Lung (tissue), 12 donors: Measurements from ENCODE around the gene ZC3H7A. TPM values are rescaled to one million over a fixed set of nuclear protein-coding genes. Genes with fewer than 3 reads are reported as not detected.

Experiments
- ATAC-seq: fragments of 200-7000 bp; cut with Tn5 transposase; one replicate; pipeline ENCODE4 v1.9.1; 2020; ENCODE audit warnings: moderate number of reproducible peaks; ENCODE audit not compliant: insufficient read depth, low FRiP score
- DNase-seq, 3 donors: peaks; one replicate each; pipeline ENCODE4 v3.0.0-alpha.2; 2013 to 2017
- H3K27ac ChIP-seq, 2 donors: one replicate each; pipeline ENCODE4 v1.5.1; 2013; ENCODE audit warnings: mild to moderate bottlenecking in 2 of 2, moderate library complexity in 2 of 2, control low read depth in 1 of 2, inconsistent platforms in 1 of 2, low read depth in 1 of 2, low read length in 1 of 2
- H3K27me3 ChIP-seq, 3 donors: one replicate each; pipeline ENCODE4 v1.5.1; 2013; ENCODE audit warnings: low read length in 2 of 3; ENCODE audit not compliant: control insufficient read depth in 3 of 3, insufficient read depth in 3 of 3
- H3K36me3 ChIP-seq, 4 donors: one replicate each; pipeline ENCODE4 v1.5.1; 2013; ENCODE audit warnings: low read length in 4 of 4, mild to moderate bottlenecking in 1 of 4, moderate library complexity in 1 of 4; ENCODE audit not compliant: control insufficient read depth in 4 of 4, insufficient read depth in 4 of 4
- H3K4me1 ChIP-seq, 5 donors: one replicate each; pipeline ENCODE4 v1.5.1; 2013; ENCODE audit warnings: low read length in 5 of 5, mild to moderate bottlenecking in 2 of 5, moderate library complexity in 1 of 5; ENCODE audit not compliant: control insufficient read depth in 5 of 5, insufficient read depth in 5 of 5
- H3K4me3 ChIP-seq: one replicate; pipeline ENCODE4 v1.5.1; 2013; ENCODE audit warnings: mild to moderate bottlenecking, control low read depth, moderate library complexity
- H3K9ac ChIP-seq, 2 donors: one replicate each; pipeline ENCODE4 v1.5.1; 2013; ENCODE audit warnings: low read length in 2 of 2, control low read depth in 1 of 2; ENCODE audit not compliant: insufficient read depth in 1 of 2
- H3K9me3 ChIP-seq, 4 donors: one replicate each; pipeline ENCODE4 v1.5.1; 2013; ENCODE audit warnings: low read length in 3 of 4, mild to moderate bottlenecking in 1 of 4, moderate library complexity in 1 of 4; ENCODE audit not compliant: control insufficient read depth in 4 of 4, insufficient read depth in 3 of 4
- CTCF ChIP-seq: IDR thresholded peaks from 2 replicates; pipeline ENCODE4 v1.5.1; 2012; ENCODE audit warnings: mild to moderate bottlenecking; ENCODE audit errors: control extremely low read depth, extremely low read depth
- WGBS, 2 donors: extraction: QIAGEN DNeasy Blood & Tissue Kit; methylation state at CpG; one replicate each; pipeline ENCODE4 v1.1.7; 2013; 5-methylcytosine and 5-hydroxymethylcytosine counted together
- polyA plus RNA-seq, 2 donors: library from polyadenylated mRNA; stranded (reverse); fragments of 200-250 nt; gene quantifications; one replicate each; pipeline ENCODE4 v1.2.1, GENCODE V29; 2013
- total RNA-seq, 2 donors: library from RNA; depleted of rRNA in 1 of 2; stranded (reverse); fragments of >200 nt in 1 of 2; gene quantifications; one replicate each; pipeline ENCODE4 v1.2.1, GENCODE V29; 2014 to 2021
- donor health status: control.
- donor health status: control.
- donor health status: Bipolar disorder and iron deficiency.
- donor health status: healthy.
- donor health status: DM: yes; HTN: yes; CAD: no.

ZC3H7A gene
- total and polyA plus RNA-seq, 4 donors: 22.1 to 127 (median 36.2) TPM

- 90 to 92% methylated on average over 15 of the region's 15 CpGs for WGBS, 2 donors
- Histone ChIP-seq H3K4me1 (peaks cover 3 to 19% (median 13%) of the 10 kb centered on the region in 5 donors), H3K4me3 (no peak overlapping the region), H3K27me3 (no peaks in the 10 kb centered on the region), H3K27ac (no peak overlapping the region), H3K9ac (no peak overlapping the region), H3K36me3 (peaks cover 12 to 28% (median 18%) of the 10 kb centered on the region in 4 donors), H3K9me3 (peaks cover 0 to 2% (median 0%) of the 10 kb centered on the region in 4 donors)
- DNase-seq (no peak), ATAC-seq (no peak)
- TF ChIP-seq CTCF: no peak
Measured at GRCh38 chr16:11738742-11739544, 58.1 kb downstream of the ZC3H7A start.

GRCh38 chr16:11737713-11738112 is 59.3 kb downstream of the ZC3H7A start:
- WGBS, 2 donors: 61 to 64% methylated on average over 8 of the region's 8 CpGs
- Histone ChIP-seq H3K4me1 (peaks cover 3 to 15% (median 9%) of the 10 kb centered on the region in 5 donors), H3K36me3 (peaks cover 12 to 29% (median 21%) of the 10 kb centered on the region in 4 donors), H3K9ac (no peak overlapping the region), H3K27ac (no peak overlapping the region), H3K9me3 (peaks cover 0 to 2% (median 0%) of the 10 kb centered on the region in 4 donors), H3K27me3 (no peaks in the 10 kb centered on the region), H3K4me3 (no peak overlapping the region)
- TF ChIP-seq CTCF: no peak
- no peak for ATAC-seq
- no peak for DNase-seq

- ATAC-seq (no peak), DNase-seq (no peak)
- Histone ChIP-seq H3K36me3 (peaks cover 12 to 35% (median 27%) of the 10 kb centered on the region in 4 donors), H3K27ac (no peak overlapping the region), H3K4me1 (peaks cover 6 to 15% (median 9%) of the 10 kb centered on the region in 5 donors), H3K9ac (no peak overlapping the region), H3K4me3 (no peak overlapping the region), H3K27me3 (no peaks in the 10 kb centered on the region), H3K9me3 (peaks cover 0 to 2% (median 0%) of the 10 kb centered on the region in 4 donors)
- WGBS, 2 donors: 92 to 94% methylated on average over 6 of the region's 6 CpGs
- TF ChIP-seq CTCF: no peak
Measured at GRCh38 chr16:11736903-11737302, 60.2 kb downstream of the ZC3H7A start.
